ENCODE data around the gene COL6A2. TPM values are rescaled to one million over a fixed set of nuclear protein-coding genes. Genes with fewer than 3 reads are reported as not detected.

COL6A2 gene
- total RNA-seq, 1 experiment from 2014 or later = 111 TPM

DNA sequence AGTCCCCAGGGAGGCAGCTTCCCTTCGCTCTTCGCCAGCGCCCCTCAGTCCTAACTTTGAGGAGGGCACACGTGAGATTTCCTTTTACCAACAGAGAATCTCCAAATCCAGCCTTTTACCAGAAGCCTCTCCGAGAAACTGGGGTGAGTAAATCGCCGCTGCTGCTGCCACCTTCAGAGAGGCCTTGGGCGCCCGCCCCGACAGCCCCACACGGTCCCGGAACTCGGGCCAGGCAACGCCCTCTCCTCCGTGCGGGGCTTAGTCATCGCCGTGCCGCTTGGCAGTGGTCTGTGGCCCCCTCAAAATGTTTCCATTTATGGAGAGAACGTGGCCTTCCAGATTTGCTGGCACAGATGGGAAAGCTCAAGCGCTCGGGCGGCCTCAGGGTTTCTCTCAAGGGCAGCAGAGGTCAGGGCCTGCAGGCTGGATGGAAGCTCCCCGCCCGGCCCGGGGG lies 41.4 kb upstream of the COL6A2 start (continued):
- TF ChIP-seq PRDM15 (CRISPR knock-in tag; IDR thresholded peaks at IDR 0.05) = no peak
- no peak for TF ChIP-seq CBFB (CRISPR knock-in tag; IDR thresholded peaks at IDR 0.05; ENCODE audit: low read depth)

- H3K27me3 Mint-ChIP-seq (ENCODE audit: low read depth) = peaks cover 15% of the 10 kb centered on the region
- ATAC-seq (no peak), DNase-seq (ENCODE audit: low spot score) (no peak)
- H3K36me3 Mint-ChIP-seq = peaks cover 32% of the 10 kb centered on the region
- no peak overlapping the region for H3K27ac Mint-ChIP-seq
- CTCF ChIA-PET = interaction anchor here (1.6 to 1.7 kb wide), 2 partner anchors 87 to 96 kb away, joined by 4 to 5 read pairs; no protein-coding TSS in a partner anchor
- peaks cover 6% of the 10 kb centered on the region for H3K4me1 Mint-ChIP-seq
- no peak overlapping the region for H3K4me3 Mint-ChIP-seq
- H3K9me3 Mint-ChIP-seq = peaks cover 41% of the 10 kb centered on the region
- no peak for TF ChIP-seq FOXJ3 (CRISPR knock-in tag; IDR thresholded peaks at IDR 0.05; ENCODE audit: borderline replicate concordance)
- no peak for TF ChIP-seq OVOL2 (CRISPR knock-in tag; IDR thresholded peaks at IDR 0.05; ENCODE audit: borderline replicate concordance)
- TF ChIP-seq KAT7 (CRISPR knock-in tag; IDR thresholded peaks at IDR 0.05; ENCODE audit: borderline replicate concordance) = no peak
- TF ChIP-seq IRF2 (CRISPR knock-in tag; IDR thresholded peaks at IDR 0.05; ENCODE audit: borderline replicate concordance, low read depth) = no peak
- TF ChIP-seq, protein P1, sequence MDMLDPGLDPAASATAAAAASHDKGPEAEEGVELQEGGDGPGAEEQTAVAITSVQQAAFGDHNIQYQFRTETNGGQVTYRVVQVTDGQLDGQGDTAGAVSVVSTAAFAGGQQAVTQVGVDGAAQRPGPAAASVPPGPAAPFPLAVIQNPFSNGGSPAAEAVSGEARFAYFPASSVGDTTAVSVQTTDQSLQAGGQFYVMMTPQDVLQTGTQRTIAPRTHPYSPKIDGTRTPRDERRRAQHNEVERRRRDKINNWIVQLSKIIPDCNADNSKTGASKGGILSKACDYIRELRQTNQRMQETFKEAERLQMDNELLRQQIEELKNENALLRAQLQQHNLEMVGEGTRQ (CRISPR knock-in tag; IDR thresholded peaks at IDR 0.05) = no peak
- TF ChIP-seq, protein P2, sequence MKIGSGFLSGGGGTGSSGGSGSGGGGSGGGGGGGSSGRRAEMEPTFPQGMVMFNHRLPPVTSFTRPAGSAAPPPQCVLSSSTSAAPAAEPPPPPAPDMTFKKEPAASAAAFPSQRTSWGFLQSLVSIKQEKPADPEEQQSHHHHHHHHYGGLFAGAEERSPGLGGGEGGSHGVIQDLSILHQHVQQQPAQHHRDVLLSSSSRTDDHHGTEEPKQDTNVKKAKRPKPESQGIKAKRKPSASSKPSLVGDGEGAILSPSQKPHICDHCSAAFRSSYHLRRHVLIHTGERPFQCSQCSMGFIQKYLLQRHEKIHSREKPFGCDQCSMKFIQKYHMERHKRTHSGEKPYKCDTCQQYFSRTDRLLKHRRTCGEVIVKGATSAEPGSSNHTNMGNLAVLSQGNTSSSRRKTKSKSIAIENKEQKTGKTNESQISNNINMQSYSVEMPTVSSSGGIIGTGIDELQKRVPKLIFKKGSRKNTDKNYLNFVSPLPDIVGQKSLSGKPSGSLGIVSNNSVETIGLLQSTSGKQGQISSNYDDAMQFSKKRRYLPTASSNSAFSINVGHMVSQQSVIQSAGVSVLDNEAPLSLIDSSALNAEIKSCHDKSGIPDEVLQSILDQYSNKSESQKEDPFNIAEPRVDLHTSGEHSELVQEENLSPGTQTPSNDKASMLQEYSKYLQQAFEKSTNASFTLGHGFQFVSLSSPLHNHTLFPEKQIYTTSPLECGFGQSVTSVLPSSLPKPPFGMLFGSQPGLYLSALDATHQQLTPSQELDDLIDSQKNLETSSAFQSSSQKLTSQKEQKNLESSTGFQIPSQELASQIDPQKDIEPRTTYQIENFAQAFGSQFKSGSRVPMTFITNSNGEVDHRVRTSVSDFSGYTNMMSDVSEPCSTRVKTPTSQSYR (CRISPR knock-in tag; IDR thresholded peaks at IDR 0.05) = no peak
- TF ChIP-seq SMAD3 (CRISPR knock-in tag; IDR thresholded peaks at IDR 0.05; ENCODE audit: borderline replicate concordance) = no peak
- no peak for TF ChIP-seq RORB (CRISPR knock-in tag; IDR thresholded peaks at IDR 0.05)
- TF ChIP-seq ZNF232 (CRISPR knock-in tag; IDR thresholded peaks at IDR 0.05) = no peak
- no peak for TF ChIP-seq TP53 (CRISPR knock-in tag; IDR thresholded peaks at IDR 0.05)
- TF ChIP-seq HMGA2 (CRISPR knock-in tag; IDR thresholded peaks at IDR 0.05) = no peak
- POLR2A ChIA-PET = no interaction called here
Observed at GRCh38 chr21:46057111-46057709, 40.7 kb upstream of the COL6A2 start.

DNA sequence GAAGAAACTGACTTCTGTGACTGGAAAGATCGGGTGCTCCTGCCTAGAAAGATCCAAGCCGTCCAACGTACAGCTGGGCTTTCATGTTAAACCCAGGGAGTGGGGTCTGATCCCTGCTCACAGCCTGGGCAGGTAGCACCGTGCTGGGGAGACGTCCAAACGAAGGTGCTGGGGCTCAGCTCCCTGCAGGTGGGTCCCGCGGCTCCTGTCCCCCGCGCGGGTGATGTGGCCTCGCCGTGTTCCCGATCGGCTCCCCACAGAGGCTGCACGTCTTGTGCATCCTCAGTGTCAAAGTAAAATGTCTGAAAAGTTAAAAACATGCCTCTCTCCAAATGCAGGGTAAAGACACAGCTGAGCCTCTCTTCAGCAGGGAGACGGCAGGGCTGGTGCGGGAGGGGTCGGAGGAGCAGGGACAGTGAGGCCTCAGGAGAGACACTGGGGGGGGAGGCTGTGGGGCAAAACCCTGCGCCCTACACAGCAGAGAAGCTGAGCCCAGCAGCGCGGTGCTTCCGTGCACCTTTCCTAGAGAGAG lies 40.1 kb upstream of the COL6A2 start:
- peaks cover 15% of the 10 kb centered on the region for H3K27me3 Mint-ChIP-seq (ENCODE audit: low read depth)
- ChIA-PET CTCF (interaction anchor here (1.6 to 1.7 kb wide), 2 partner anchors 87 to 95 kb away, joined by 4 to 5 read pairs; no protein-coding TSS in a partner anchor), POLR2A (no interaction called here)
- no peak for DNase-seq (ENCODE audit: low spot score)
- peaks cover 36% of the 10 kb centered on the region for H3K36me3 Mint-ChIP-seq
- H3K4me3 Mint-ChIP-seq = no peak overlapping the region
- peaks cover 45% of the 10 kb centered on the region for H3K9me3 Mint-ChIP-seq
- H3K4me1 Mint-ChIP-seq = peaks cover 6% of the 10 kb centered on the region
- H3K27ac Mint-ChIP-seq = no peak overlapping the region
- ATAC-seq = no peak
- TF ChIP-seq ZNF416 (CRISPR knock-in tag; IDR thresholded peaks at IDR 0.05) = no peak
- no peak for TF ChIP-seq NFATC4 (CRISPR knock-in tag; IDR thresholded peaks at IDR 0.05)
- no peak for TF ChIP-seq ZMAT4 (CRISPR knock-in tag; IDR thresholded peaks at IDR 0.05)
- no peak for TF ChIP-seq CDX4 (CRISPR knock-in tag; IDR thresholded peaks at IDR 0.05; ENCODE audit: borderline replicate concordance)
- no peak for TF ChIP-seq ZNF317 (CRISPR knock-in tag; IDR thresholded peaks at IDR 0.05; ENCODE audit: borderline replicate concordance, low read depth)
- TF ChIP-seq SMAD4 (CRISPR knock-in tag; IDR thresholded peaks at IDR 0.05) = no peak
- TF ChIP-seq SOX15 (CRISPR knock-in tag; IDR thresholded peaks at IDR 0.05) = no peak
- TF ChIP-seq CREB1 (CRISPR knock-in tag; IDR thresholded peaks at IDR 0.05) = no peak
- TF ChIP-seq TEAD4 (CRISPR knock-in tag; IDR thresholded peaks at IDR 0.05) = no peak
- TF ChIP-seq ZNF219 (CRISPR knock-in tag; IDR thresholded peaks at IDR 0.05; ENCODE audit: borderline replicate concordance) = no peak
- no peak for TF ChIP-seq GRHL2 (CRISPR knock-in tag; IDR thresholded peaks at IDR 0.05; ENCODE audit: insufficient replicate concordance, severe bottlenecking)
